GM21717 (cell line): ENCODE measurements around the gene EYA2.
"Not testable (repeated sequence)": the region's sequence is repeated elsewhere in the genome, so short reads cannot be mapped to it uniquely, and the experiment has no call there.

Source experiments
- ATAC-seq: cut with Tn5 transposase; IDR thresholded peaks from one replicate; pipeline ENCODE4 v1.9.1; 2021; ENCODE audit warnings: mild to moderate bottlenecking, moderate library complexity; ENCODE audit not compliant: unreplicated experiment

The EYA2 gene

DNA sequence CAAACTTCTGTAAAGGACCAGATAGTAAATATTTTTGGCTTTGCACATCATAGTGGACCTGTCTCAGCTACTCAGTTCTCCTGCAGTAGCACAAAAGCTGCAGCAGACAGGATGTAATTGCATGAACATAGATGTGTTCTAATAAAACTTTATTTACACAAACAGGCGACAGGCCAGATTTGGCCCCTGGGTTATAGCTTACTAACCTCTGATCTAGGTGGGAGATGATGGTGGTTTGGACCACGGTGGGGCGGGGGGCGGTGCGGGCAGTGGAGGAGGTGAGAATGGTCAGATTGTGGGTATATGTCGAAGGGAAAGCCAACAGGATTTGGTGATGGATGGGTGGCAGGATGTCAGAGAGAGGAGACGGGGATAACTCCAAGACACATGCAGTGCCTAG is 265.6 kb downstream of the EYA2 start:
- no peak for ATAC-seq

DNA sequence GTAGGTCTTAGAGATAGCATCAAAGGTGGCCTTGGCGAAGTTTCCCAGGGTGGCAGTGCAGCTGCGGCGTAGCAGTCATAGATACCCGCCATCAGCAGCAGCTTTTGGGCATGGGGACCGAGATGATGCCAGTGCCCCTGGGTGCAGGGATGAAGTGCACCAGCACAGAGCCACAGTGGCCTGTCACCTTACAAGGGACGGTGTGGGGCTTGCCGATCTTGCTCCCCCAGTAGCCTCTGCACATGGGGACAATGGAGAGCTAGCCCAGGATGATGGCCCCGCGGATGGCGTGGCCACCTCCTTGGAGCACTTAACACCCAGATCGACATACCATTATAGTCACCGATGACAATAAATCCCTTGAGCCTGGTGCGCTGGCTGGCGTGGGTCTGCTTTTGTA is 266.3 kb downstream of the EYA2 start:
- no peak for ATAC-seq

GRCh38 chr20:47161411-47161810 is 266.8 kb downstream of the EYA2 start:
- no peak for ATAC-seq

DNA sequence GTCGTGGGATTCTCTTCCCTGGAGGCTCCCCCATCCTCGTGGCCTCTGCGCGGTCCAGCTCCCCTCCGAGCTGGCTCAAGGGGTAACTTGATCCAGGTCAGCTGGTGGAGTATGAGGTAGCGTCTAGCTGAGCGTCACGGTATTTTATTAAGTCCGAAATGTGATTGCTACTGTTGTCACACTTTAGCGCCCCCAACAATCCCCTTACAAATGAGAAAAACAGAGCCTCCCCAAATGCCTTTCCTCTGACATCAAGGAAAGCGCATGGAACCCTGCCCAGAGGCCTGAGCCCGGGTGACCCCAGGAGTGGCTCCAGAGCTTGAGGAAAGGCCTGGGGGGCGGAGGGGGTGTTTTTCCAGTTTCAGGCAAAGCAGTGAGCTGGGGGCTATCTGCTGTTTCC is 269.5 kb downstream of the EYA2 start:
- ATAC-seq: no peak

DNA sequence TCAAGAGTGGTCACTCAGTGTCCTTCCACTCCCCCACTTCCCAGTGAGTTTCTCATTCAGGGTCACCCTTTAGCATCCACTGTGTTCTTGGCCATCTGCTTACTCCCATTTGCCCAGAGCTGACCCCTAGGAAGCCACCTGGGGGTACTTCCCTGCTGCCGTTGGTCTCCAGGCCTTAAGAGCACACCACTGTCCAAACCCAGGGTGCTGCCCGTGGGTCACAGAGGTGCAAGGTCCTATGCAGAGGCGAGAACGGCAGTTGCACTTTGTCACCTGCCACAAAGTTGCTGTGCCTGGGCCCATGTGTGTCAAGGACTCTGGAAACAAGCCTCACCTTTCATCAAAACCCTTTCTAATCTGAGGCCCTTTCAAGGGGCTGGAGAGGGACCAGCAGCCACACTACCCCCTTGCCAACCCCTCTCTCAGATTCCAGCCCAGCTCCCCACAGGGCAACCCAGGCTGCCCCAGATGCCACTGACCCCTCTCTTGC is 270.8 kb downstream of the EYA2 start:
- ATAC-seq: no peak

DNA sequence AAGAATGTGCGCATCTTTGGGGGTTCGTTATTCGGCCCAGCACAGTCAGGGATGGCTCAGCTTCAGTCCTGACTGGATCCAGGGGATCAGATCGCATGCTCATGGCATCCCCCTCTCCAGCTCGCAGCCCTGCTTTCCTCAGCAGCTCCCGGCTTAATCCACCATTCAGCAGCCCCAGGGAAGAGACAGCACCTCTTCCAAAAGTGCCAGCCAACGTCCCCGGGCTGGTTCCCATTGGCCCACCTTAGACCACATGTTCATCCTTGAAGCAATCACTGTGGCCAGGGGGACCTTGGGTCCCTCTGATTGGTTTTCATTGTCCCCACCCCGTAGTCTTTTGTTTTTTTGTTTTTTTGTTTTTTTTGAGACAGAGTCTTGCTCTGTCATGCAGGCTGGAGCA is 273.2 kb downstream of the EYA2 start:
- no peak for ATAC-seq

DNA sequence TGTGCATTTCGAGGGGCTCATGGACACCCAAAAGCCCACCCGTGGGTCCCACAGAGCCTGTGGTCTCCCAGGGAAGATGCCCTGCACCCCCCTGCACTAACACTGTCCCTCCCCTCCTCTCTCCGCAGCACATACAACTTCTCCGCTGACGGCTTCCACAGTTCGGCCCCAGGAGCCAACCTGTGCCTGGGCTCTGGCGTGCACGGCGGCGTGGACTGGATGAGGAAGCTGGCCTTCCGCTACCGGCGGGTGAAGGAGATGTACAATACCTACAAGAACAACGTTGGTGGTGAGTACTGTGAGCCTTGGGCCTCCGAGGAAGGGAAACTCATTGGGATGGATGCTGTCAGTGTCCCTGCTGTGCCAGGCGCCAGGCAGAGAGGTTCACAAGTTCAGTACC is 277.9 kb downstream of the EYA2 start:
- no peak for ATAC-seq

DNA sequence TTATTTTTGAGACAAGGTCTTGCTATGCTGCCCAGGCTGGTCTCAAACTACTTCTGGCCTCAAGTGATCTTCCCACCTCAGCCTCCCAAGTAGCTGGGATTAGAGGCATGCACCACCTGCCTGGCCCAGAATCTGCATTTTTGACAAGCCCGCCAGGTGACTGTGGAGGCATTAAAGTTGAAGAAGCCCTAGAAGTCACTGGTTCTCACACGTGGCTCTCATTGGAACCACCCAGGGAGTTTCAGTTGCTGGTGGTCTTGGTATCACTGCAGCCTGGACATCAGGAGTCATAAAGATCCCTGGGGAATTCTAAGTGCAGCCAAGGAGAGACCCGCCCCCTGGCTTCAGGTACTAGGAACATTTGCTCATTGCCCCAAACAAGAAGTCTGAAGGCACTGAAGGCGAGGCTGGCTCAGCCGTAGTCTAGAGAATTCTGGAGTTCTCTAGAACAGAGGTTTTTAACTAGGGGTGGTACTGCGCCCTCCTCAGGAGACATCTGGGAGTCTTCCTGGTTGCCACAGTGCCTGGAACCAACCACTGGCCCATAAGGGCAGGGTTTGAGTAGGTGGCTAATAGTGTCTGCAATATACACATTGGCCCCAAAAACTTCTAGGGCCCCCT is 279.1 kb downstream of the EYA2 start:
- no peak for ATAC-seq

DNA sequence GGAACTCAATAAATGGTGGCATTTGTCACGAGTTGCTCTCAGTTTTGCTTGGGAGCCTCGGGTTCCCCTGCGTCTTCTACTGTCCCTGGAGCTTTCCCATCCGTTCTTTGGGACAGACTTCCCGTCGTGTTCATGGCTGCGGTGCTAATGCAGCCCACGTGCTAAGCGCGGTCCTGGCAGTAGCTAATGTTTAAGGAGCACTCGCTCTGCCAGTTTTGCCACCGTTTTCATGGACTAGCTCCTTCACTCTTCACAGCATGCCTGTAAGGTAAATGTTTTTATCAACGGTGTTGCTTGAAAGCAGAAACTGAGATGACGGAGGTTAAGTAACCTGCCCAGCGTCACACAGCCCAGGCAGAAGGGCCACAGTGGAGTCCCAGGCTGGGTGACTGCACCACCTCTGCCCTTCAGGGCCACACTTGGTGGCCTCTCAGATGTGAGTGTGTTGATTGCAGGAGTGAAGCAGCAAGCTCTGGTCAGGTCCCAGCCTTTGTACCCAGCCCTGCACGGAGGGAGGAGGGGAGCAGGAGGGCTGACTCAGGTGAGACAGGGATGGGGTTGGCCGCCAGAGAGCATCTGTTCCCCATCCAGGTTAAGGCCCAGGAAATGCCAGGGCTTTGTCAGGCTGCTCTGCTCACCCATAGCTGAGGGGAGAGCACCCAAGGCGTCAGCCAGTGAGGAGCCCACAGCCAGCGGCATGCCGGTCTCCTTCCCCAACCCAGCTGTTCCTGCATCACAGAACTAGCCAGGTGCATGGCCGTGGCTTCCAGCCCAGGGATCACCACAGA is 280.0 kb downstream of the EYA2 start:
- no peak for ATAC-seq

GRCh38 chr20:47175493-47175892 is 280.9 kb downstream of the EYA2 start:
- no peak for ATAC-seq

DNA sequence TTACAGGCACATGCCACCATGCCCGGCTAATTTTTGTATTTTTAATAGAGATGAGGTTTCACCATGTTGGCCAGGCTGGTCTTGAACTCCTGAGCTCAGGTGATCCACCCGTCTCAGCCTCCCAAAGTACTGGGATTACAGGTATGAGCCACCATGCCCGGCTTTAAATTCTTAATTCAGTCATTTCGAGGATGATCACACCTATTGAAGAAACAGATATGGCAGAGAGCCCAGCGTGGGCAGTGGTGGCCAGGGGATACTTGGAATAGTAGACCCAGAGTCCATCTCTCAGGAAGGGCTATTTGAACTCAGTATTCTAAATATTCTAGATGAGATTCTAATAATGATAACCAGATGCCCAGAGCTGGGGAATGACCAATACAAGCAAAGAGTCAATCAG is 281.6 kb downstream of the EYA2 start:
- not testable (repeated sequence) for ATAC-seq

GRCh38 chr20:47178277-47178676 is 283.6 kb downstream of the EYA2 start:
- no peak for ATAC-seq

GRCh38 chr20:47178851-47179250 is 284.2 kb downstream of the EYA2 start:
- no peak for ATAC-seq

- ATAC-seq: no peak
These were observed 284.6 kb downstream of the EYA2 start for GRCh38 chr20:47179267-47179666.

- no peak for ATAC-seq
These were observed 286.6 kb downstream of the EYA2 start for GRCh38 chr20:47181056-47181862.

GRCh38 chr20:47183367-47183766 is 288.7 kb downstream of the EYA2 start:
- ATAC-seq: no peak

GRCh38 chr20:47187450-47188195 is 293.0 kb downstream of the EYA2 start:
- ATAC-seq: no peak

DNA sequence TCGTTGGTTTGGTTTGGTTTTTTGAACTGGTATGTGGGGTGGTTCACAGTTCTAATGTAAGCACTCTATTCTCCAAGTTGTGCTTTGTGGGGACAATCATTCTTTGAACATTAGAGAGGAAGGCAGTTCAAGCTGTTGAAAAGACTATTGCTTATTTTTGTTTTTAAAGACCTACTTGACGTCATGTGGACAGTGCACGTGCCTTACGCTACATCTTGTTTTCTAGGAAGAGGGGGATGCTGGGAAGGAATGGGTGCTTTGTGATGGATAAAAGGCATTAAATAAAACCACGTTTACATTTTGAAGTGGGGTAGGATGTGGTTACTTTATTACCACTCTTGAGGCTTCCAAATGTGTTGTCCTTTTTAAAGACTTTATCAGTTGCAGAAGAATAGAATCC is 293.9 kb downstream of the EYA2 start:
- no peak for ATAC-seq

DNA sequence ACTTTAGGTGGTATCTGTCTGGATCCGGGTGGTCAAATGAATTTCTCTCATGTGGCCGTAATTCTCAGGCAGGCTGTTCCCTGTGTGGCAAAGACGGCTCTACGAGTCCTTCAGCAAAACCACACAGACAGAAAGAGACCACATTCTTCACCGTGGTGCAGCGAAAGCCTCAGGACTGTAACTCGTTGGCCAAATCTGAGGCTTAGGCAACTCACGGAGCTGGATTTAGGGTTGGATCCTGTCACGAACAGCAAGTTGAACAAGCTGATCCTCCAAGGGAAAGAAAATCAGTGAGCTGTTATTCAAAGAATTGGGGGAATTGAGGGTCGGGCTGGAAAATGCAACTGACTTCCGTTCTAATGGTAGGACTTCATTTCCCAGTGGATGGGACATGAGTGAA is 294.4 kb downstream of the EYA2 start:
- no peak for ATAC-seq

DNA sequence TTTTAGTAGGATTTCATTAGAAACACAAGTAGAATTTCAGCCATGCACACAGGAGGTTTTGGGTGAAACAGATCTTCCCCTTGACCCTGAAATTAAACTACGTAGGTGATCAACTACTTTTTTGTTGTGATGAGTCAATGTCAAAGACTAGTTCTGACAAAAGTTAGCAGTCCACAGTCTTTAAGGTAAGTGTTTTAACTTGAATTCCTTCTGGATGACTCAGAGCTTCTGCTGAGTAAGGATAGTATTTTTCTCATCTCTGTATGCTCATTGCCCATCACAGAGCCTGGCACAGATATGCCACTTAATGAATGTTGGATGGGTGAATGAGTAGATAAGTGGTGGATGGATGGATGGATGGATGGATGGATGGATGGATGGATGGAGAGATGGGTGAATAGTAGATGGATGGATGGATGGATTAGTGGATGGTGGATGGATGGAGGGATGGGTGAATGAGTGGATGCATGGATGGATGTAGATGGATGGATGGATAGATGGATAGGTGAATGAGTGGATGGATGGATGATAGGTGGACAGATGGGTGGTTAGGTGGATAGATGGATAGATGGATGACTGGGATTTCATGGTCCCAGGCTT is 296.5 kb downstream of the EYA2 start:
- ATAC-seq: no peak

GRCh38 chr20:47191956-47192355 is 297.3 kb downstream of the EYA2 start:
- ATAC-seq: no peak
